DMS153 treated with DMSO at 0.1 percent for 48 hours (cell line): ENCODE measurements around the gene SPATA31E1.

Experiments used
- DNase-seq: peaks from one replicate; lab custom pipeline; 2025; ENCODE audit not compliant: unreplicated experiment; lab: John Stamatoyannopoulos, UW

Gene SPATA31E1

GRCh38 chr9:87862536-87863268 is 20.0 kb upstream of the SPATA31E1 start:
- DNase-seq, result no peak

GRCh38 chr9:87863882-87864465 is 18.7 kb upstream of the SPATA31E1 start:
- DNase-seq, result no peak

GRCh38 chr9:87864915-87865314 is 17.8 kb upstream of the SPATA31E1 start:
- no peak for DNase-seq

- no peak for DNase-seq
These were observed 17.1 kb upstream of the SPATA31E1 start for GRCh38 chr9:87865626-87866025.

- DNase-seq, result no peak
These were observed 15.3 kb upstream of the SPATA31E1 start for GRCh38 chr9:87867391-87867790.

- DNase-seq, result no peak
These were observed 14.5 kb upstream of the SPATA31E1 start for GRCh38 chr9:87868175-87868574.

- DNase-seq, result no peak
These were observed 14.0 kb upstream of the SPATA31E1 start for GRCh38 chr9:87868635-87869034.

- no peak for DNase-seq
These were observed 13.6 kb upstream of the SPATA31E1 start for GRCh38 chr9:87869082-87869481.

GRCh38 chr9:87871425-87872078 is 11.1 kb upstream of the SPATA31E1 start:
- no peak for DNase-seq

GRCh38 chr9:87872079-87872624 is 10.5 kb upstream of the SPATA31E1 start:
- DNase-seq, result no peak

- no peak for DNase-seq
These were observed 8.9 kb upstream of the SPATA31E1 start for GRCh38 chr9:87873607-87874303.

- no peak for DNase-seq
These were observed 8.4 kb upstream of the SPATA31E1 start for GRCh38 chr9:87874304-87874623.

GRCh38 chr9:87875060-87875459 is 7.6 kb upstream of the SPATA31E1 start:
- DNase-seq, result no peak

GRCh38 chr9:87875831-87876545 is 6.7 kb upstream of the SPATA31E1 start:
- DNase-seq, result no peak

- no peak for DNase-seq
These were observed 6.0 kb upstream of the SPATA31E1 start for GRCh38 chr9:87876708-87877107.

GRCh38 chr9:87878989-87879511 is 3.6 kb upstream of the SPATA31E1 start:
- DNase-seq, result no peak

- no peak for DNase-seq
These were observed 2.6 kb upstream of the SPATA31E1 start for GRCh38 chr9:87880116-87880515.

- DNase-seq, result no peak
These were observed 2.0 kb upstream of the SPATA31E1 start for GRCh38 chr9:87880683-87881082.

- DNase-seq, result no peak
These were observed 597 bp downstream of the SPATA31E1 start for GRCh38 chr9:87883274-87883673.

GRCh38 chr9:87883990-87884389 is 1.3 kb downstream of the SPATA31E1 start:
- no peak for DNase-seq
